ENCODE measurements around the gene PTPRN2.
"Not testable (repeated sequence)": the region's sequence is repeated elsewhere in the genome, so short reads cannot be mapped to it uniquely, and the experiment has no call there.

Gene PTPRN2

DNA sequence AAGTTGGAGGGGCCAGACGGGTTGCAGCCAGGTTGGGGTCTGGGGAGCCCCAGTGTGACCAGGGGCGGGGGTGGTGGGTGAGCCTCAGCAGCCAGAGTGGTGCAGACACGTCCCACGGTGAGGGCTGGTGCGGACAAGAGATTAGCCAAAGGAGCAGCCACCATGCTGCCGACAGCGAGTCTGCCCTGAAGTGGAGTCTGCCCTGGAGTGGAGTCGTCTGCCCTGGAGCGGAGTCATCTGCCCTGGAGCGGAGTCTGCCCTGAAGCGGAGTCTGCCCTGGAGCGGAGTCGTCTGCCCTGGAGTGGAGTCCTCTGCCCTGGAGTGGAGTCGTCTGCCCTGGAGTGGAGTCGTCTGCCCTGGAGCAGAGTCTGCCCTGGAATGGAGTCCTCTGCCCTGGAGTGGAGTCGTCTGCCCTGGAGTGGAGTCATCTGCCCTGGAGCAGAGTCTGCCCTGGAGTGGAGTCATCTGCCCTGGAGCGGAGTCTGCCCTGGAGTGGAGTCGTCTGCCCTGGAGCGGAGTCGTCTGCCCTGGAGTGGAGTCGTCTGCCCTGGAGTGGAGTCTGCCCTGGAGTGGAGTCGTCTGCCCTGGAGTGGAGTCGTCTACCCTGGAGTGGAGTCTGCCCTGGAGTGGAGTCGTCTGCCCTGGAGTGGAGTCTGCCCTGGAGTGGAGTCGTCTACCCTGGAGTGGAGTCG lies 64.3 kb downstream of the PTPRN2 start:
- not testable (repeated sequence) for H3K4me2 ChIP-seq (ENCODE audit: low read length); DNase-seq; H3K9ac ChIP-seq (ENCODE audit: low read length); H3K27me3 ChIP-seq (ENCODE audit: insufficient read depth, low read length, poor library complexity); H3K23ac ChIP-seq (ENCODE audit: low read length); H3K79me1 ChIP-seq (ENCODE audit: low read length); H3K4ac ChIP-seq (ENCODE audit: low read depth, low read length); H3K4me1 ChIP-seq (ENCODE audit: control insufficient read depth, low read depth, low read length); H3K4me3 ChIP-seq (ENCODE audit: low read length); H3K56ac ChIP-seq (ENCODE audit: low read length); H3K27ac ChIP-seq (ENCODE audit: low read depth, low read length); H2BK15ac ChIP-seq (replicated peaks; ENCODE audit: low read depth); H3K36me3 ChIP-seq (ENCODE audit: control insufficient read depth, insufficient read depth, low read length); H2AK5ac ChIP-seq (ENCODE audit: low read length); H3K79me2 ChIP-seq (ENCODE audit: control insufficient read depth, insufficient read depth, low read length); H2BK120ac ChIP-seq (ENCODE audit: low read depth, low read length); H2BK5ac ChIP-seq (ENCODE audit: low read length); H4K5ac ChIP-seq (ENCODE audit: low read length); H3K18ac ChIP-seq (ENCODE audit: low read length); H4K8ac ChIP-seq (ENCODE audit: low read depth, low read length)
- WGBS (ENCODE audit: extremely low coverage, insufficient coverage, low lambda C conversion rate), result no CpG with 5 or more reads among the region's 26 CpGs

DNA sequence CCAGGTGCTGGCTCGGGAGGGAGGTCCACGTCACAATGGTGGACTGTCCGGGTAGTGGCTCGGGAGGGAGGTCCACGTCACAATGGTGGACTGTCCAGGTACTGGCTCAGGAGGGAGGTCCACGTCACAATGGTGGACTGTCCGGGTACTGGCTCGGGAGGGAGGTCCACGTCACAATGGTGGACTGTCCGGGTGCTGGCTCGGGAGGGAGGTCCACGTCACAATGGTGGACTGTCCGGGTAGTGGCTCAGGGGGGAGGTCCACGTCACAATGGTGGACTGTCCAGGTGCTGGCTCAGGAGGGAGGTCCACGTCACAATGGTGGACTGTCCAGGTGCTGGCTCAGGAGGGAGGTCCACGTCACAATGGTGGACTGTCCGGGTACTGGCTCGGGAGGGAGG lies 65.8 kb downstream of the PTPRN2 start:
- not testable (repeated sequence) for H3K79me2 ChIP-seq (ENCODE audit: control insufficient read depth, insufficient read depth, low read length); H3K27ac ChIP-seq (ENCODE audit: low read depth, low read length); H2BK120ac ChIP-seq (ENCODE audit: low read depth, low read length); H3K4me2 ChIP-seq (ENCODE audit: low read length); H4K5ac ChIP-seq (ENCODE audit: low read length); H3K23ac ChIP-seq (ENCODE audit: low read length); H2BK5ac ChIP-seq (ENCODE audit: low read length); H4K8ac ChIP-seq (ENCODE audit: low read depth, low read length); H2AK5ac ChIP-seq (ENCODE audit: low read length); H3K9ac ChIP-seq (ENCODE audit: low read length); H3K79me1 ChIP-seq (ENCODE audit: low read length); H3K27me3 ChIP-seq (ENCODE audit: insufficient read depth, low read length, poor library complexity); DNase-seq; H3K4ac ChIP-seq (ENCODE audit: low read depth, low read length); H3K36me3 ChIP-seq (ENCODE audit: control insufficient read depth, insufficient read depth, low read length); H3K4me1 ChIP-seq (ENCODE audit: control insufficient read depth, low read depth, low read length); H3K4me3 ChIP-seq (ENCODE audit: low read length); H2BK15ac ChIP-seq (replicated peaks; ENCODE audit: low read depth); H3K18ac ChIP-seq (ENCODE audit: low read length); H3K56ac ChIP-seq (ENCODE audit: low read length)
- no CpG with 5 or more reads among the region's 18 CpGs for WGBS (ENCODE audit: extremely low coverage, insufficient coverage, low lambda C conversion rate)

DNA sequence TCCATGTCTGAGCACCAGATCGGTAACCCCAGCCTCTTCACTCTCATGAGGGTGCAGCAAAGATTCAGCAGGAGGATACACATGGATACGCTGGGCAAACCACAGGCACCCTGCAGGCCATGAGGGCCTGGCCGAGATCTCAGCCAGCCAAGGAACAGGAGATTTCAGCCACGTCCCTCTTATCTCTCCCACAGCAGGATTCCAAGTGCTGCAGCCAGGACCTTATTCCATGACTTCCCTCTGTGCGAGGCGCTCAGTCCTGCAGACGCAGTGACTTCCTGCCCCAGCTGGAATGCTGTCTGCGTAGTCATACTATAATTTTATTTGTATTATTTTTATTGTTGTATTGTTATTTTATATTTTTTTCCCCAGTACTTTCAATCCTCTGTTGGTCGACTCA lies 66.8 kb downstream of the PTPRN2 start:
- Histone ChIP-seq H3K27ac (ENCODE audit: low read depth, low read length) (no peak overlapping the region), H3K4me1 (ENCODE audit: control insufficient read depth, low read depth, low read length) (no peaks in the 10 kb centered on the region), H3K79me2 (ENCODE audit: control insufficient read depth, insufficient read depth, low read length) (no peaks in the 10 kb centered on the region), H3K9ac (ENCODE audit: low read length) (no peak overlapping the region), H2BK5ac (ENCODE audit: low read length) (no peak overlapping the region), H3K4me3 (ENCODE audit: low read length) (no peak overlapping the region), H2AK5ac (ENCODE audit: low read length) (no peak overlapping the region), H3K79me1 (ENCODE audit: low read length) (no peaks in the 10 kb centered on the region), H2BK15ac (replicated peaks; ENCODE audit: low read depth) (no peak overlapping the region), H3K4ac (ENCODE audit: low read depth, low read length) (no peak overlapping the region), H2BK120ac (ENCODE audit: low read depth, low read length) (no peak overlapping the region), H3K56ac (ENCODE audit: low read length) (no peak overlapping the region), H4K5ac (ENCODE audit: low read length) (no peak overlapping the region), H3K4me2 (ENCODE audit: low read length) (no peak overlapping the region), H3K36me3 (ENCODE audit: control insufficient read depth, insufficient read depth, low read length) (no peaks in the 10 kb centered on the region), H3K27me3 (ENCODE audit: insufficient read depth, low read length, poor library complexity) (no peaks in the 10 kb centered on the region), H4K8ac (ENCODE audit: low read depth, low read length) (no peak overlapping the region), H3K18ac (ENCODE audit: low read length) (no peak overlapping the region), H3K23ac (ENCODE audit: low read length) (no peak overlapping the region)
- no peak for DNase-seq
- no CpG with 5 or more reads among the region's 9 CpGs for WGBS (ENCODE audit: extremely low coverage, insufficient coverage, low lambda C conversion rate)

DNA sequence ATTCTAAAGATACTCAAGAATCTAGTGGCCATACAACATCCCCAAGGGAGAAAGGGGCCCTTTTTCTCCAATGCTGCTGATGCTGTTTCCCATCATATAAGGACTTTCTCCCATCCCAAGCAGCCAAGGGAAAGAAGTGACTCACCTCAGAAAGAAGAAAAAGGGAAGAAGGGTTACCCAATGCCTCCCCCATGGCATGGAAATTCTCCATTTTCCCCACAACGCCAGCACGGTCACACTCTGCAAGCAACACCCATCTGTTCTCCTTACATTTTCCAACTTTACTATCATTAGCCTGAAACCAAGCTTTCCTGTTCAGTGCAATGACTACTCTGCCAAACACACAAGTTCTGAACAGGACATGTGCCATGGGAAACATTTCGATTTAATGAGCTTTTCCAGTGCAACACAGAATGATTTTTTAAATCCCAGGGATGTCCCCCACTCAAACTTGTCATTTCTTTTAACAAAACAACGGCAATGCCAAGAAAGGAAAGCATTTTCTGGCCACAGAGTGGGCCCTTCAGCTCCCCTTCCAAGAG lies 67.9 kb downstream of the PTPRN2 start:
- Histone ChIP-seq H3K27me3 (ENCODE audit: insufficient read depth, low read length, poor library complexity) (no peaks in the 10 kb centered on the region), H3K79me1 (ENCODE audit: low read length) (no peaks in the 10 kb centered on the region), H4K8ac (ENCODE audit: low read depth, low read length) (no peak overlapping the region), H3K9ac (ENCODE audit: low read length) (no peak overlapping the region), H3K27ac (ENCODE audit: low read depth, low read length) (no peak overlapping the region), H2BK5ac (ENCODE audit: low read length) (no peak overlapping the region), H3K56ac (ENCODE audit: low read length) (no peak overlapping the region), H3K36me3 (ENCODE audit: control insufficient read depth, insufficient read depth, low read length) (no peaks in the 10 kb centered on the region), H3K23ac (ENCODE audit: low read length) (no peak overlapping the region), H4K5ac (ENCODE audit: low read length) (no peak overlapping the region), H3K4ac (ENCODE audit: low read depth, low read length) (no peak overlapping the region), H3K18ac (ENCODE audit: low read length) (no peak overlapping the region), H2BK120ac (ENCODE audit: low read depth, low read length) (no peak overlapping the region), H3K79me2 (ENCODE audit: control insufficient read depth, insufficient read depth, low read length) (no peaks in the 10 kb centered on the region), H3K4me3 (ENCODE audit: low read length) (no peak overlapping the region), H2BK15ac (replicated peaks; ENCODE audit: low read depth) (no peak overlapping the region), H3K4me1 (ENCODE audit: control insufficient read depth, low read depth, low read length) (no peaks in the 10 kb centered on the region), H2AK5ac (ENCODE audit: low read length) (no peak overlapping the region), H3K4me2 (ENCODE audit: low read length) (no peak overlapping the region)
- WGBS (ENCODE audit: extremely low coverage, insufficient coverage, low lambda C conversion rate), result no CpG with 5 or more reads among the region's 4 CpGs
- DNase-seq, result no peak

DNA sequence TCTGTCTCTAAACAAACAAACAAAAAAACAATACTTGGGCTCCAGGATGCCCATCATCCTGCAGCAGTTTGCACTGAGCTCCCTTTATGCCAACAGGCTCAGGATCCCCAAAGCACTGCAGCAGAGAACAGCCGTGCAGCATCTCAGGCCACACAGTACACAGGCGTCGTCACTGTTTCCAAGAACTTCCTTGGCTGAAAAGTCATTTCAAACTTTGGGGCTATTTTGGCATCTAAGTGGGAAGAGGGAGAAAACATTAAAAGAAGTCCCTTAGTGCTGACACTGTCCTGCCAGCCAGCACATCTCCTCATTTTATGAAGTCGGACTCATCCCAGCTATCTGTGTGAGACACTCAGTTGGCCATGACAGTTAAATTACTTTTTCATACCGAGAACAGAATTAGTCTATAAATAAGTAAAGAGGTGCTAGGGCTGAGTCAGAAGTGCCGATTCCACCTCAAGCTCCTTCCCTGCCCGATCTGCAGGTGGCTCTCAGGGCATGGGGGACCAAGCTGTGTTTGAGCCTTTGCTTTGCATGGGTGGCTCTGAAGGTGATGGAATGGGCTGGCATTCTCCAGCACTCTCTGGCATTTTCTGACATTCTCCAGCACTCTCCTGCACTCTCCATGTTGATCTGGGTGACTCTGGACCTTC lies 68.5 kb downstream of the PTPRN2 start:
- no peaks in the 10 kb centered on the region for H3K79me1 ChIP-seq (ENCODE audit: low read length)
- H2AK5ac ChIP-seq (ENCODE audit: low read length), result no peak overlapping the region
- no peaks in the 10 kb centered on the region for H3K27me3 ChIP-seq (ENCODE audit: insufficient read depth, low read length, poor library complexity)
- H3K4me3 ChIP-seq (ENCODE audit: low read length), result no peak overlapping the region
- no peak overlapping the region for H2BK5ac ChIP-seq (ENCODE audit: low read length)
- no peak overlapping the region for H2BK120ac ChIP-seq (ENCODE audit: low read depth, low read length)
- H4K5ac ChIP-seq (ENCODE audit: low read length), result no peak overlapping the region
- no peak overlapping the region for H3K9ac ChIP-seq (ENCODE audit: low read length)
- H3K23ac ChIP-seq (ENCODE audit: low read length), result no peak overlapping the region
- no peak overlapping the region for H4K8ac ChIP-seq (ENCODE audit: low read depth, low read length)
- H3K27ac ChIP-seq (ENCODE audit: low read depth, low read length), result no peak overlapping the region
- H2BK15ac ChIP-seq (replicated peaks; ENCODE audit: low read depth), result no peak overlapping the region
- H3K56ac ChIP-seq (ENCODE audit: low read length), result no peak overlapping the region
- no peaks in the 10 kb centered on the region for H3K36me3 ChIP-seq (ENCODE audit: control insufficient read depth, insufficient read depth, low read length)
- no peaks in the 10 kb centered on the region for H3K4me1 ChIP-seq (ENCODE audit: control insufficient read depth, low read depth, low read length)
- no peaks in the 10 kb centered on the region for H3K79me2 ChIP-seq (ENCODE audit: control insufficient read depth, insufficient read depth, low read length)
- no peak overlapping the region for H3K18ac ChIP-seq (ENCODE audit: low read length)
- DNase-seq, result no peak
- no peak overlapping the region for H3K4ac ChIP-seq (ENCODE audit: low read depth, low read length)
- H3K4me2 ChIP-seq (ENCODE audit: low read length), result no peak overlapping the region
- no CpG with 5 or more reads among the region's 7 CpGs for WGBS (ENCODE audit: extremely low coverage, insufficient coverage, low lambda C conversion rate)
